Stimulated activated CD8-positive, alpha-beta memory T cell treated with anti-CD3 and anti-CD28 coated beads, Interleukin-12 subunit alpha, Interleukin-12 subunit beta, amount 100 ng/mL, for 24 hours (primary cell): ENCODE measurements around the gene CD302.
"Not testable (repeated sequence)": the region's sequence is repeated elsewhere in the genome, so short reads cannot be mapped to it uniquely, and the experiment has no call there.

Experiments used
- DNase-seq: peaks from one replicate; pipeline ENCODE4 v3.0.0-alpha.2; 2020; ENCODE audit errors: extremely low read depth

CD302 gene

GRCh38 chr2:159748089-159748488 is 49.9 kb downstream of the CD302 start:
- no peak for DNase-seq

- not testable (repeated sequence) for DNase-seq
Observed at GRCh38 chr2:159745237-159745636, 52.8 kb downstream of the CD302 start.

- no peak for DNase-seq
Observed at GRCh38 chr2:159744363-159744762, 53.6 kb downstream of the CD302 start.

GRCh38 chr2:159742846-159743245 is 55.2 kb downstream of the CD302 start:
- no peak for DNase-seq

GRCh38 chr2:159738509-159739390 is 59.3 kb downstream of the CD302 start:
- DNase-seq = no peak

- DNase-seq = no peak
Observed at GRCh38 chr2:159737917-159738296, 60.1 kb downstream of the CD302 start.

- DNase-seq = no peak
Observed at GRCh38 chr2:159737292-159737916, 60.6 kb downstream of the CD302 start.

- no peak for DNase-seq
Observed at GRCh38 chr2:159736048-159736447, 62.0 kb downstream of the CD302 start.

- no peak for DNase-seq
Observed at GRCh38 chr2:159735648-159736047, 62.4 kb downstream of the CD302 start.

- DNase-seq = no peak
Observed at GRCh38 chr2:159728629-159729028, 69.4 kb downstream of the CD302 start.

- DNase-seq = no peak
Observed at GRCh38 chr2:159725713-159726112, 72.3 kb downstream of the CD302 start.

- not testable (repeated sequence) for DNase-seq
Observed at GRCh38 chr2:159724795-159725572, 73.0 kb downstream of the CD302 start.

GRCh38 chr2:159722580-159722979 is 75.4 kb downstream of the CD302 start:
- no peak for DNase-seq

GRCh38 chr2:159720676-159721075 is 77.3 kb downstream of the CD302 start:
- DNase-seq = no peak
